Inflammatory macrophage (primary cell): Measurements from ENCODE around the gene COQ3.
"Not testable (repeated sequence)": the region's sequence is repeated elsewhere in the genome, so short reads cannot be mapped to it uniquely, and the experiment has no call there.

Experiments
- DNase-seq, 2 donors: peaks; one replicate each; pipeline ENCODE4 v3.0.0-alpha.2; 2020 to 2022

The COQ3 gene

DNA sequence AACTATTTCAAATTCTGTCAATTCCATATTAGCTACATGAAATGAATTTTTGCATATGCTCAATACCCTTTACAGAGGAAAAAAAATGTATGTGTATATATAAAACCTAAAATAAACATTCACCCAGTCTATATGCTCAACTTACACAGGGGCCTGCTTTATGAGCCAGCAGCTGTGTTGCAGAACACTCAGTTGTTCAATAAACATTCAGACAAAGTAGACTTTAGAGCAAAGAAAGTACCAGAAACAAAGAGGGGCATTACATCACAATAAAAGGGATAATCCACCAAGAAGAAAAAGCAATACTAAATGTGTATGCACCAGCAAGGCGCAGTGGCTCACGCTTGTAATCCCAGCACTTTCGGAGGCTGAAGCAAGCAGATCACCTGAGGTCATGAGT lies 9.5 kb downstream of the COQ3 start:
- no peak for DNase-seq

DNA sequence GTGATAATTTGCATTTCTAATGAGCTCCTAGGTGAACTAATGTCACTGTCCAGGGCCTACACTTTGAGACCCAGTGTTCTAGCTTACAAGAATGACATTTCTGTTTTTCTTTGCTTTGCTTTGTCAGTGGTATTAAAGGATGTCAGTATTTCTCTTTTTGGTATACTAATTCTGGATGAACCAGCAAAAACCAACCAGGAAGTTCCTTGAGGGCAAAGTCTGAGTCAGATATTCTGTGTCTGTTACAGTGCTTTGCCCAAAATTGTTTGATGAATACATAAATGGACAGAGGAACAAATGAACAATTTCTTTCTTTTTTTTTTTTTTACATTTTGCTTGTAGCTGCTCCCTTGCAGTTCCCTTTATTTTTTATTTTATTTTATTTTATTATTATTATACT lies 15.4 kb downstream of the COQ3 start:
- DNase-seq = no peak

DNA sequence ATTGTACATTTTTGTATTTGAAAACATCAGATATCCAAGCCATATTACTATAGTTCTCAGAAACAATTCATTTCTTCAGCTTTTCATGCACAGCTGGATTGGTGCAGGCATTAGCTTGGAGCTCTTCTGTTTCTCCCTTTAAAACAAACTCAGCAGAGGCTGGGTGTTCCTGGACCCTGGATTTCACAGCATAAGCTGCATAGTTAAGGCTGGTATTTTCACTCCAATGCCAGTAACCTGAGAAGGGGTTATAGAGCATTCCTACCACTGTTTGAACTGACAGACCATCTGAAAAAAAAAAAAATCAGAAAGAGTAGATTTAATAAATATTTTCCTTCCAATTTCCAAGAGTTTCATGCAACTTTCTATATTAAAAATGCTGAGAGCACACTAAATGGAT lies 24.5 kb downstream of the COQ3 start:
- no peak for DNase-seq

DNA sequence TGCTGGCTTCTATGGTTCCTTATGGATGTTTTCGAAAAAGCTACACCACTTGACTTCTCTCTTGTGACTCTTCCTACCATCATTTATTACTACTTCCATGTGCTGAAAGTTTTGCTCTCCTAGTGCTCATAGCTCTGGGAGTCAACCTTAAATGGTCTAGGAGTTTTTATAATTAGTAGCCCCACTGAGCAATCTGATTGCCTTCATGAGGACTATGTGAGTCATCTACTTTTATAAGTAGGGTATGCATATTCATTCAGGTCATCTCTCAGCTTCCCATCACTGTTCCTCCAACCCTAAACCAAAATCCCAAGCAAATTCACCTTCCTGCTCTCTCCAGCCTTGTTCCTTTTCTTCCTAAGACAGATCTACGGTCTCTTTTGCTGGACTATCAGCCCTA lies 27.1 kb downstream of the COQ3 start:
- DNase-seq = no peak

DNA sequence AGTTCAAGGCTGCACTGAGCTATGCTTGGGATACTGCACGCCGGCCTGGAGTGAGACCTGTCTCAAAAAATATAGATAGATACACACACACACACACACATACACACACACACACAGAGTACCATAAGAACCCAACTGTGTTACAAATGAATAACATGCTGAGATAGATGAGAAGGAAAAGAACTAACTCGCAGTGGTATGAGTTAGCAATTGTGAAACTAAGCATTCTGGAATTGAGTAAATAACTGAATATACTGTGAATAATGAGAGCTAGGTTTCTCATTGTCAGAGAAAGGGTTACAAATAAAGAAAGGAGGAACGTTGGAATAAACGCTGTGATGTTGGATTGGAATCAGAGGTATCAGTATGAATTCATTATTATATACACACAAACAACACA lies 30.0 kb downstream of the COQ3 start:
- no peak for DNase-seq

DNA sequence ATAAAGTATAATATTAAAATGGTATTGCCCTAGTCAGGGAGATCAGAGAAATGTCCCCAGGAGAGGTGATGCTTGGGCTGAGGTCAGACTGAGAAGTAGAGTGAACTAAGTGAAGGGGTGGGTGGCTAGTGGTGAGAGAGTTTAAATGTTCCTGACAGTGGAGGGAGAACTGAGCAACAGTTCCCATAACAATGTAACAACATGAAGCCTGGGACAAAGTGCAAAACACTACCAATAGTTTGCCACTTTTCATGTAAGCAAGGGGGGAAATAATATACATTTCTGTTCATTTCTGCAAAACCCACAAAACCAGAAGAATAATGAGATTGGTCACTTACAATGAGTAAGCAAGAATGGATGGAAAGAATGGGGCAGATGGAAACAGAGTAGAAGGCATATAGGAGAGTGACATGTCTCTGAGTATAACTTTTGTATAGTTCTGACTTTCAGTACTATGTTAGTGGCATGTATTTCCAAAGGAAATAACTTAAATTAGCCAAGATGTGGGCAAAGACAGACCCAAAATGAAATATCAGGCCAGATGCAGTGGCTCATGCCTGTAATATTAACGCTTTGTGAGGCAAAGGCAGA lies 31.2 kb downstream of the COQ3 start:
- no peak for DNase-seq

DNA sequence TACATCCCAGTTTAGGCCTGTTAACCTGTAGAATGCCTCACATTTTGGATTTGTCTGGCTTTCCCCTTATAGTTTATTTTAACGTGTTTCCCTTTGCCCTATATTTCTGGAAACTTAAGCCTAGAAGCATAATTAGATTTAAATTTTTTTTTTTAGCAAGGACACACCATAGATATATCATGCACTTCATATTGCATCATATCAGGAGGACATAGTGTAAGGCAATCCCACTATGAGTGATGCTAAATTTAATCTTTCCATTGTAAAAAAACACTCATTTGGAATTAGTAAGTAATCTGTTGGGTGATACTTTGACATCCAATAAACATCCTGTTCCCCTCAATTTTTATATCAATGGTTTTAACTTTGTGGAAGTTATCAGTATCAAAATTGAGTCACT lies 34.2 kb downstream of the COQ3 start:
- DNase-seq = no peak

DNA sequence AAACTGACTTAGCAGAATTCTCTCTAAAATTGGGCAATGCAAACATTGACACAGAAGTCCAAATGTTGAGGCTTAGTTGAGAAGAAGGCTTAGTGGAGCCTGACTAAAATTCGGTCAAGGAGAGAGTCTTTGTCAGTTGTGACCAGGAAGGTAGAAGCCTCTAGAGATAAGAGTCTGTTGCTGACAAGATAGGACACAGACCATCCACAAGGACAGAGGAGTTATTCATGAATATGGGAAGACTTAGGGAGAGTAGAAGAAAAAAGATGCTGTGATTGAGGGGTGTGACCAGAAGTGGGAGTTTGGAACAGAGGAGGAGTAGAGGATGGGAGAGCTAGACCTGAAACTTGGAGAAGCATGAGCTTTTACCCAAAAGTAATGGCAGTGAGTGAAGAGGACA lies 37.4 kb downstream of the COQ3 start:
- DNase-seq = no peak

DNA sequence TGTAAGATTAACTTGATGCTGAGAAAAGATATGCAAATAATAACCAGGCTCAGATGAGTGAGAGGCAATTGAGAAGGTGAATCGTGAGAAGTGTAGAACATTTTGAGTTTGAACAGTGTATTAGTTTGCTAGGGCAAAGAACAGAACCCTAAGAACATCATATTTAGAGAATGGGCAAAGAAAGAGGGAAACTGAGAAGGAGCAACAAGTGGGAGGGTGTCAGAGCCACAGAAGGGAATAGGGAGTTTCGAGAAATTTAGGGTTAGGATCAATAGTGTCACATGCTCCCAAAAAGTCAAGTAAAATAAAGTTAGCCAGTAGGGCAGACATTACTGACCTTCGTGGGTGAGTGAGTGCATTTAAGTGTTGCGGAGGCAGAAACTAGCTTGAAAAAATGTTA lies 39.0 kb downstream of the COQ3 start:
- DNase-seq = no peak

DNA sequence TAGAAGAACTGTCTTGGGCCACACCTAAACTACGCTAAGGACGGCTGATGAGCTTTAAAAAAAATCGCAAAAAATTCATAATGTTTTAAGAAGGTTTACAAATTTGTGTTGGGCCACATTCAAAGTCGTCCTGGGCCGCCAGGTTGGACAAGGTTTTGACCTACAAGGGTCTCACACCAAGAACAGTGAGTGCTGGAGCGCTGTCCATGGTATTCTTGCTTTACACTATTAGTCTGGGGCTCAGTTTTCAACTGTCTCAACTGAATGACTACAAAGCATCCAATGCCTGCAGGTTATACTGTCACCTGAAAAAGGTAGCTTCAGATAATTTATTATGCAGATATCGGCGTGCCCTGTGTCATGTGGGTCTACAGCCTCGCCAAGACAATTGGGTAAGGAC lies 40.9 kb downstream of the COQ3 start:
- DNase-seq = no peak

DNA sequence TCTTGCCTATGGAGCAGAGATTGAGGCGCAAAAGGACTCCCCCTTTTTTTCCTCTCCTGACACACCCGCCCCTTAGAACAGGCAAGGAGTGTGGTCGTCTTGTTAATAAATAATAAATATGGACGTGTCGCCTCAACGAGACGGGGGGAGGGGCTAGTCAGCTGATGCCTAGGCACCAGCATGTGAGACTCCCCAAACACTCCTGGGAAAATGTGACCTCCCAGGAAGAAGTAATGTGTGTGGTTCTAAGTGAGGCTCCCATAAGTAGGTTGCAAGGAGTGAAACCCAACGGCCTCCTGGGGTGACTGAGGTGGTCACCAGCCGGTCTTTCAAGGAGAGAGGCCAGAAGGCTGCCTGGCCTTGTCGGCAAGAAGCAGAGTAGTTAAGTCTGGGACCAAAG lies 43.4 kb downstream of the COQ3 start:
- no peak for DNase-seq

DNA sequence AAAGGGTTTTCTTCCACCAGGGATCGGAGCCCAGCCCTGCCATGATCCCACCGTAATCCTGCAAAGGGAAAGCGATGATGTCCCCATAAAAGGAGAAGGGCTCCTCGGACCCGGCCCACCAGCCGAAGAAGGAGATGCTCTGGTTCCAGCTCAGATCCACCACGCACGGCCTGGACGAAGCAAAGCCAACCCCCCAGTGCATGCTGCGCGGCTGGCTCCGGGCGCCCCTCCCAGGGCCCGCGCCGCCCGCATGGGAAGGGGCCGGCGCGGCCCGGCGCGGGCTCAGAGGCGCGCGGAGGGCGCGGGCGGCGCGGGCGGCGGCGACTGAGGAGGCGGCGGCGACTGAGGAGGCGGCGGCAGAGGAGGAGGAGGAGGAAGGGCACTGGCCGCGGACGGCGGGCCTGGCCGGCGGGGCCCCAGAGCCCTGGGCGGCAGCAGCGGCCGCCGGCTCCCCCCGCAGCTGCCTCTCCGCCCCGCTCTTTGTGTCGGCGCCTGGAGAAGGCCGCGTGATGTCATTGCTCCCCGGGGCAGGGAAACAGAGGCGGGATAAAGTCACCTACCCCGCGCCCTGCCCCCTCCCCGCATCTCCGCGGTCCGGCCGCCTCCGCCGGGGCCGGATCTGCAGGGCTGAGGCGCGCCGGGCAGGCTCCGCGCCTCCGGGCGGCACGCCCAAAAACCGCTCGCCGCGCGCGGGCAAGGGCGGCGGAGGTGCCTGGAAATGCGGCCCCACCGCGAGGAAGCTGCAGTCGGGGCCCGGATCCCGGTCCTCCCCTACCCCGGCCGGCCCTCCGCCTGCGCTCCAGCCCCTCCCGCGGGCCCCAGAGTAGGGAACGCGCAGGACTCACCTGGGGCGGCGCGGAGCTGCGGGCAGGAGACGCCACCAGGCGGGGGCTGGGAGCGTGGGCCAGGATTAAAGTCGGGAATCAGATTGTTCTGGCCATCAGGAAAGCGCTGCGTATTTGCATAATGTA lies 44.5 kb downstream of the COQ3 start, which contains the start of gene FAXC:
Gene FAXC, minus strand, starts transcription at position 504 of the 971 bp plus-strand sequence. Its CDS starts 302 bp downstream, at position 202.
- DNase-seq = no peak

DNA sequence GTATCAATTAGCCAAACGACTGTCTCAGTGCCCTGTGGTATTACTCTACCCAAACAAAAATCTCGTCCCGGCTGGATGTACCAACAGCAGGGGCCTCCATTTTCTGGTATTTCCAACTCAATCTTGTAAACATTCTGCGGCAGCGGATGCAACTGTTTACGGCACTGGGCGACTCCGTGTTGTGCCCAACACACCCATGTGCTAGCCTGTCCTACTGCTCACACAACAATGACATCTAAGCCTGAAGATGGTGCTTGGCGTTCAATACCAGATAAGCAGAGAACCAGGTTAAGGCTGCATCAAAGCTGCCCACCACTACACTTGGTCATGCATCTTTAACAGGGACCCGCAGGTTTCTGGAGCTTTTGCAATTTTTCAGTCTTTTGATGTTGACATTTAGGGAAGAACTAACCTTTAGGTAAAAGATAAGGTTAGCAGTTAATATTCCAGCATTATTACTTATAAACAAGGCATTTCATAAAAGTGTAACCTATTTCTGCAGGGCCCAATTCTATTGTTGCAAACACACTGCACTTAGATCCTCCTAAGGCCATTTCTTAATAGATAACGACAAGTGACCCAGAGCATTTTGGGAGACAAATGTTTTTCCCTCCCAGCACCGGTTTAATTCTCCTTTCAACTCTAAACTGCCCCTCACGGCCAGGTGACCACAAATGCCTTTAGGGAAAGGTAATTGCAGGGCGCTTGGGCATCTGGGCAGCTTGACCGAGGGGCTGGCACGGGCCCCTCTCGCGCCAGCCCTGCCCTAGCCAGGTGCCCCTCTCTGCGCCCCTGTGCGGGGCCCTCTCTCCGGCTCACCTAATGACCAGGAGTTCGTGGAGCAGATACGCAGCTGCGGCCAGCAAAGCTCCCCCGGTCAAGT lies 45.5 kb downstream of the COQ3 start:
- DNase-seq = no peak

DNA sequence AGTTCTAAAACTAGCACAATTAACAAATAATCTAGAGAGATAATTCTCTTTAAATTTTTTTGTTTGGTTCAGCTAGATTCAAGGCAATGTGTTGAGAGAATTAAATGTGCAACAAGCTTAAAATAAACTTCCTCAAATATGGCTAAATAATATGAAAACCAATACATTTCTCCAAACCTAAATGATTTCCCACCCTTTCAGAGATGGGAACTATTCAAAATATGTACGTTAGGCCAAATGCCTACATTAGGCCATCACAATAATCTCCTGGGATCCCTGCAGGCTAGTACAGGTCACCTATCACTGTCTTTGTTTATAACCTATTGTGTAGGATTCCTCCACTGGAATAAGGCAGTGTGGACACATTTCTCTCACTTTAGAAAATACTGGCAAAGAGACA lies 46.2 kb downstream of the COQ3 start:
- DNase-seq = no peak

DNA sequence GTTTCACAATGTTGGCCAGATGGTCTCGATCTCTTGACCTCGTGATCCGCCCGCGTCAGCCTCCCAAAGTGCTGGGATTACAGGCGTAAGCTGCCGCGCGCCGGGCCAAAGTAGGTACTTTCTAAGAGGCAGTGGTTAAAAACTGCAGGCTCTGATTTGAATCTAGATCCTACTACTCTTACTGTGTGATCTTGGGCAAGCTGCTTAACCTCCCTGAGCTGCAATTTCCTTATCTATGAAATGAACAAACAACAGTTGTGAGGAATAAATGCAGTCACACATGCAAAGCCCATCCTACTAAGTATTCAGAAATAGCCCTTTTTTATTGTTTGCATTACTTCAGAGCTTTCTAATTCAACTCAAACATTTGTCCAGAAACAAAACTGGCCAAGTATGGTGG lies 47.4 kb downstream of the COQ3 start:
- DNase-seq = no peak

DNA sequence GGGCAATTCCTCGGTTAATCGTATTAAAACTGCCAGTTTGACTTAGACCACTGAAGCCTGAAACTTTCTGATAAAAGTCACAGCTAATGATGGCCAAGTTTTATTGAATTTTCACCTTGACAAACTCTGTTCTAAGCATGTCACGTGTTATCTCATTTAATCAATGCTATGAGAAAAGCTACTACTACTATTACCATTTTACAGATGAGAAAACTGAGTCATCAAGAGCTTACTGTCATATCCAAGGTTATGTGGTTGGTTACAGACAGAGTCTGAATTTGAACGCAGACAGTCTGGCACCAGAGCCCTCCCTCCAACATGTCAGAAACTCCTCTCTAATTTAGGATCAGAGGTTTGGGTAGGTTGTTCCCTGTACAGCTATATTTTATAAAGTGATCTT lies 48.8 kb downstream of the COQ3 start:
- no peak for DNase-seq

DNA sequence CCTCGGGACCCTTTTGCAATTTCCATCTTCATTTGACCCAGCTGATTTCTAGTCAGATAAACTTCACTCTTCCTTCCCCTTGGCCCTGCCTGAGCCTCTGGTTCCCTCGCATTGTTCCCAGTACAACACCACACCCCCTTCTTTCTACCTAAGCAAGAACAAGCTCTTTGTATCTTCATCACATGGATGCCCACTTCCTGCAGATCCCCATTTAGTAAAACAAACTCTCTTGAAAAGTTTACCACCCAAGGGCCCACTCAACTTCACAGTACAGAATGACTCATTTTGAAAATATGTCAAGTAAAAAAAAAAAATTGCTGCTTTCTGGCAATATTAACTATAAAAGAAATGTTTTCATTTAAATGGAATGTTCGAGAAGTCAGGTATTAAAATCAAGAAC lies 49.7 kb downstream of the COQ3 start:
- DNase-seq = no peak

DNA sequence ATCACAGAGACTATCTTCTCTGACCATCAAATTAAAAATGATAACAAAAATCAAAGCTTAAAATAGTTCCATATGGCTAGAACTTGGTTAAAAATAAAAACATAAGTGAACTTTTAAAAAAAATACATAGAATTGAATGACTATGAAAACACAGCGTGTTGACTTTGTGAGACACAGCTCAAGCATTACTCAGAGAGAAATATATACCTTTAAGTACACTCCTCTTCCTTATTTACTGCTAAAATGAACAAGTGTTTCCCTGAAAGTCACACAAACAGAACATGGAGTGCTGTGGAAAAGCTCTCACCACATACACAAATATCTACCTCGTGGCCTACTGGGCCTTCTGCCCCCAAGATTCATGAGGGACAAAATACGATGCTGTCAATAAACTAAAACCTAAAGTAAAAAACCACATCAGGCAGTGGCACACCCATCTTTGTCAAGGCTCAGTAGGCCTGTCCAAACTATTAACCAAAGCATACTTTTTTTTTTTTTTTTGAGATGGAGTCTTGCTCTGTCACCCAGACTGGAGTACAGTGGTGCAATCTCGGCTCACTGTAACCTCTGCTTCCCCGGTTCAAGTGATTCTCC lies 52.0 kb downstream of the COQ3 start:
- DNase-seq = no peak

DNA sequence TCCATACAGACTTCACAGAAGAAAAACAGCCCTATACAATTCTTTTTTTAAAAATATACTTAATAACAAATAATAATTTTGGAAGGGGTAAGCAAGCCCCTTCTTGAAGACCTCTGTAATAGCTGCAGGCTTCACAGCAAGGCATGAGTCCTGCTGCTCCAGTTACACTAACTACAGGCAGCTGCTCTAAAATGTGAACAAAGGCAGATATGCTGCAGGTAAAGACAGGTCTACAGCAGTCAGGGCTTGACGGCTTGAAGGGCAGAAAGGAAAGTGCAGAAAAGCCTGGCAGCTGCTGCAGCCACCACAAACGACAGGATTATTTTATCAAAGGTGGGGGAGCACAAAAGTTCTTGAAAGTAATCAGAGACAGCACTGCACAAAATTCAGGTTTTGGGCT lies 55.8 kb downstream of the COQ3 start:
- DNase-seq = no peak

DNA sequence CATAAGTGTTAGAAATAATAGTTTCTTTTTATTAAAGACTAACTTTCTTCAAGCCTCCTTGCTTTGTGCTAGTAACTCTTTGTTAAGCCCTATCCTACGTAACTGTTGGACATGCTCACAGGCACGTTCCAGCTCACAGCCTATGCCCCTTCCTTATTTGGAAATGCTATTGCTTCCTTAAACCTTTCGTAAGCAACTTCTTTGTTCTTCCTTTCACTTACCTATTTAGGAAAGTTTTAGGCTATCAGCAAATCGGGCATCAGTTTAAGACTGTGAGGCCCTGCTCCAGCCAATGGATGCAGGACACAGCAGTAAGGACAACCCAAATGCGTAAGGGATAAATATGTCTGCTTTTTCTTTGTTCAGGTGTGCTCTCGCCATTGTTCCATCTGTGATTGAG lies 58.7 kb downstream of the COQ3 start:
- DNase-seq = not testable (repeated sequence)

DNA sequence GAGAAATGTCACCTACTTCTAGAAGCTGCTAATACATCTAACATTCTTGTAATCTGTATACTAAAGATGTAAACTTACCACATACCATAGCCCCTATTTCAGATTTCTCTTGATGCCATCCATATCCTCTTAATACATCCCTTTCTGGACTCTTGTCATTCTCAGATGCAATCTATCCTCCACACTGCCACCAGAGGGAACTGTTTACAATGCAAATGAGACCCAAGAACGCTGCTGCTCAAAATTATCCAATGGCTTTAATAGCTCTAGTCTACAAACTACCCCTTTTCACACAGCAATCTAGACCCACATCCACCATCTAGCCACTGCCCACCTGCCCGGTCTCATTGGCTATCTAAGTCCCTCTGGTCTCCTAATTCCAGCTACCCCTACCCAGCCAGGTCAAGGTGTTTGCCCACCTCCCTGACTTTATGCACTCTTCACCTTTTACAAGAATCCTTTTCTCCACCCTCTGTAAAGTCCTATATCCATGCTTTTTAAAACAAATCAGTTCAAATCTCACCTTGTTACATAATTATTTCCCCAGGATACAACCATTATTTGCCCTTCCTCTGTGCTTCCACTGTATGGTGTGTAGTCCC lies 59.4 kb downstream of the COQ3 start:
- peak; percentile 37 to 40 for DNase-seq

DNA sequence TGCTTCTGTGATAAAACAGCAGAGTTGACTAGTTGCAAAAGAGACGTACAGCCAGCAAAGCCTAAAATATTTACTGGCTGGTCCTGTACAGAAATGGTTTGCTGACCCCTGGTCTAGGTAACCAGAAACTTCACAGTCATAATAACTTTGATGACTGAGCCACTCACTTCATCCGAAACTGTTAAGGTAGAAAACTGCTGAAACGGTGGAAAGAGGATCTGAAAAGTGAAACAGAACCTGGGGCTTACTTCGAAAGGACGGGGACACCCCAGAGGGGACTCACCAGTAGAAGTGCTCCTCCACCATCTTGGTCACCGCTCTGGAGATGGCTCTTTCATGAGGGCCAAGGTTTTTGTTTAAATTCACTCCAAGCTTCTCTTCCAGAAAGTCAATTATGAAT lies 60.9 kb downstream of the COQ3 start:
- no peak for DNase-seq
